Body of pancreas (tissue), 4 donors: Measurements from ENCODE around the gene CCDC83. TPM values are rescaled to one million over a fixed set of nuclear protein-coding genes. Genes with fewer than 3 reads are reported as not detected.
"Not testable (repeated sequence)": the region's sequence is repeated elsewhere in the genome, so short reads cannot be mapped to it uniquely, and the experiment has no call there.

Experiments
- ATAC-seq: fragments of 150-250 bp; one replicate; pipeline ENCODE4 v1.9.1; 2016
- DNase-seq, 4 donors: peaks; one replicate each; pipeline ENCODE4 v3.0.0-alpha.2; 2019
- H3K27ac ChIP-seq, 4 donors: fragments of 200-600 bp; sonication (generic); 1 replicate in 3 of 4; 2 replicates in 1 of 4; pipeline versions ENCODE4 v1.5.1 to v1.6.1; 2016 to 2019; ENCODE audit warnings: mild to moderate bottlenecking in 1 of 4, mixed read lengths in 1 of 4, moderate library complexity in 1 of 4
- H3K27me3 ChIP-seq, 2 donors: fragments of 200-600 bp; sonication (generic); one replicate each; pipeline ENCODE4 v1.6.0; 2016; ENCODE audit warnings: mild to moderate bottlenecking in 1 of 2
- H3K36me3 ChIP-seq, 2 donors: fragments of 200-600 bp; sonication (generic); replicated peaks in 1 of 2; 2 replicates each; pipeline ENCODE4 v1.5.1; 2016; ENCODE audit warnings: low read depth in 2 of 2; ENCODE audit not compliant: insufficient read depth in 1 of 2
- H3K4me1 ChIP-seq: fragments of 200-600 bp; sonication (generic); one replicate; pipeline ENCODE4 v1.6.0; 2016
- H3K4me3 ChIP-seq, 2 donors: fragments of 200-600 bp; sonication (generic); 1 replicate in 1 of 2; 2 replicates in 1 of 2; pipeline ENCODE4 v1.5.1; 2016 to 2019
- H3K9me3 ChIP-seq, 3 donors: fragments of 200-600 bp; sonication (generic); 1 replicate in 2 of 3; 2 replicates in 1 of 3; pipeline ENCODE4 v1.5.1; 2016
- POLR2A ChIP-seq, 3 donors: fragments of 450-650 bp; IDR thresholded peaks; one replicate each; pipeline ENCODE4 v1.6.1; 2016; ENCODE audit warnings: antibody characterized with exemption in 3 of 3, mild to moderate bottlenecking in 2 of 3
- WGBS, 2 donors: methylation state at CpG; one replicate each; pipeline ENCODE4 v1.1.5; 2017; 5-methylcytosine and 5-hydroxymethylcytosine counted together
- intact Hi-C: fragments of 100-400 bp; cut with DNase I; formaldehyde crosslinking; loops from one replicate; pipeline ENCODE4 v1.15.1; 2023
- total RNA-seq, 2 donors: library from RNA; depleted of rRNA; stranded (reverse); fragments of >200 nt; gene quantifications; one replicate each; pipeline ENCODE4 v1.1.0, GENCODE V29; 2016
- TF ChIP-seq, protein P1 (sequence below), 7 experiments: fragments of 450-650 bp in 4 of 7; fragments of 200-600 bp in 3 of 7; sonication (generic) in 3 of 7; IDR thresholded peaks; one replicate each; pipeline ENCODE4 v1.5.1; 2016 to 2019; ENCODE audit warnings: antibody characterized with exemption in 7 of 7

The CCDC83 gene
- total RNA-seq, 2 donors from 2014 or later = not detected

DNA sequence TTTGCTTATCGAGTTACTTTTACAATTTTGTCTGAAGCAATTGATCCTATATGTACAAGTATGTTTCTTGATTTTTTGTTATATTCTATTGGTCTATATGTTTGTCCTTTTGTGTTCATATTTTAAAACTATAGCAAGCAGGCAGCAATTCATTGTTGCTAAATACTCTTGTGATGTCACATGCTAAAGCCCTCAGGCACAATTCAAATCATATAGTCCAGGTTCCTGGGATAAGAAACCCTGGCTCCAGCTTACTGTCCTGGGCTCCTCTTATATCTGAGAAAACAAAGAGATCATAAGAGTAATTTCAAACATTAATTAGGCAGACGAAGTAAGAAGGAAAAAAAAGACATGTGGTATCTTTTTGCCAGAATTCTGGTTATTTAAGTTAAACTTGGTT is 6.6 kb upstream of the CCDC83 start:
- intact Hi-C loops = no loop called here
- H3K4me1 ChIP-seq = peaks cover 13% of the 10 kb centered on the region
- no peaks in the 10 kb centered on the region for H3K27me3 ChIP-seq
- H3K27ac ChIP-seq = no peak overlapping the region
- no peak for TF ChIP-seq POLR2A (IDR thresholded peaks at IDR 0.05)
- TF ChIP-seq, protein P1, sequence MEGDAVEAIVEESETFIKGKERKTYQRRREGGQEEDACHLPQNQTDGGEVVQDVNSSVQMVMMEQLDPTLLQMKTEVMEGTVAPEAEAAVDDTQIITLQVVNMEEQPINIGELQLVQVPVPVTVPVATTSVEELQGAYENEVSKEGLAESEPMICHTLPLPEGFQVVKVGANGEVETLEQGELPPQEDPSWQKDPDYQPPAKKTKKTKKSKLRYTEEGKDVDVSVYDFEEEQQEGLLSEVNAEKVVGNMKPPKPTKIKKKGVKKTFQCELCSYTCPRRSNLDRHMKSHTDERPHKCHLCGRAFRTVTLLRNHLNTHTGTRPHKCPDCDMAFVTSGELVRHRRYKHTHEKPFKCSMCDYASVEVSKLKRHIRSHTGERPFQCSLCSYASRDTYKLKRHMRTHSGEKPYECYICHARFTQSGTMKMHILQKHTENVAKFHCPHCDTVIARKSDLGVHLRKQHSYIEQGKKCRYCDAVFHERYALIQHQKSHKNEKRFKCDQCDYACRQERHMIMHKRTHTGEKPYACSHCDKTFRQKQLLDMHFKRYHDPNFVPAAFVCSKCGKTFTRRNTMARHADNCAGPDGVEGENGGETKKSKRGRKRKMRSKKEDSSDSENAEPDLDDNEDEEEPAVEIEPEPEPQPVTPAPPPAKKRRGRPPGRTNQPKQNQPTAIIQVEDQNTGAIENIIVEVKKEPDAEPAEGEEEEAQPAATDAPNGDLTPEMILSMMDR (IDR thresholded peaks at IDR 0.05) = no peak
- no peak for DNase-seq
- H3K4me3 ChIP-seq = no peak overlapping the region
- 88 to 90% methylated on average over 2 of the region's 2 CpGs for WGBS, 2 donors
- ATAC-seq = no peak
- H3K9me3 ChIP-seq = no peaks in the 10 kb centered on the region
- no peaks in the 10 kb centered on the region for H3K36me3 ChIP-seq

DNA sequence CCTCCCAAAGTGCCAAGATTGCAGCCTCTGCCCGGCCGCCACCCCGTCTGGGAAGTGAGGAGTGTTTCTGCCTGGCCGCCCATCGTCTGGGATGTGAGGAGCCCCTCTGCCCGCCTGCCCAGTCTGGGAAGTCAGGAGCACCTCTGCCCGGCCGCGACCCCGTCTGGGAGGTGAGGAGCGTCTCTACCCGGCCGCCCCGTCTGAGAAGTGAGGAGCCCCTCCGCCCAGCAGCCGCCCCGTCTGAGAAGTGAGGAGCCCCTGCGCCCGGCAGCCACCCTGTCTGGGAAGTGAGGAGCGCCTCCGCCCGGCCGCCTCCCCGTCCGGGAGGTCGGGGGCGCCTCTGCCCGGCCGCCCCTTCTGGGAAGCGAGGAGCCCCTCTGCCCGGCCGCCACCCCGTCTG is 2.4 kb upstream of the CCDC83 start:
- H3K9me3 ChIP-seq, H3K27me3 ChIP-seq, intact Hi-C loops, H3K4me1 ChIP-seq, H3K4me3 ChIP-seq, ATAC-seq, H3K36me3 ChIP-seq, DNase-seq, H3K27ac ChIP-seq: not testable (repeated sequence)
- WGBS, 2 donors = 96 to 100% methylated on average over 4 to 33 of the region's 33 CpGs

DNA sequence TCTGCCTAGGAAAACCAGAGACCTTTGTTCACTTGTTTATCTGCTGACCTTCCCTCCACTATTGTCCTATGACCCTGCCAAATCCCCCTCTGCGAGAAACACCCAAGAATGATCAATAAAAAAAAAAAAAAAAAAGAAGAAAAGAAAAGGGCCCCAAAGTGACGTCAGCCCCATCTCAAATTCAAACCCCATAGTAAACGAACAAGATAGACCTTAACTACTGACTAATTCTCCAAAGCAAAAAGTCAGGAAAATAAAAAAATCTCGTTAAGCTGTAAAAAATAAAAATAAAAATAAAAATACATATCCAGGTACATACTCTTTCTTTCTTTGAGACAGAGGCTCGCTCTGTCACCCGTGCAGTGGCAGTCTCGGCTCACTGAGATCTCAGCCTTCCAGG is 1.6 kb upstream of the CCDC83 start:
- not testable (repeated sequence) for ATAC-seq

DNA sequence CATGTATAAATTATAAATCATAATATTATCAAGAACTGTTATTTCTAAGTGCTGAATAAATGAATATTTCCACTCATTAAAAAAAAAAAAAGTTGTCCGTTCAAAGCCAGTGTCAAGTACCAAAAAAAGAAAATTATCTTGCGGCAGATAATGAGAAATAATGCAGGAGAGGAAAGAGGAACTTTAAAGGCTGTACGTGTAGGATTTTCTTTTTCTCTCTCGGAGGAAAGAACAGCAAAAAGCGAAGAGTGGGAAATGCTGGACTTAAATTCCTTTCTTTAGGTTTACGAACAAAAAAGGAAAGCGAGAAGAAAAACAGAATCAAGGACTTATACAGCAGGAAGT is 999 bp upstream of the CCDC83 start:
- ATAC-seq = no peak
- TF ChIP-seq, protein P1 (IDR thresholded peaks at IDR 0.05) = no peak
- no peak for TF ChIP-seq POLR2A (IDR thresholded peaks at IDR 0.05)
- WGBS, 2 donors = 22 to 30% methylated on average over 7 of the region's 7 CpGs
- Histone ChIP-seq H3K27me3 (no peaks in the 10 kb centered on the region), H3K36me3 (no peaks in the 10 kb centered on the region), H3K4me1 (peaks cover 5% of the 10 kb centered on the region), H3K27ac (peak overlapping the region in 3 of 4 donors; percentile 85 to 89 (median 87)), H3K4me3 (peak overlapping the region; percentile 17 to 44), H3K9me3 (no peaks in the 10 kb centered on the region)
- intact Hi-C loops = no loop called here
- no peak for DNase-seq

More for the DNA sequence above, 1.6 kb upstream of the CCDC83 start:
- H3K27ac ChIP-seq, H3K36me3 ChIP-seq, H3K4me1 ChIP-seq, intact Hi-C loops, DNase-seq, H3K4me3 ChIP-seq, H3K9me3 ChIP-seq, H3K27me3 ChIP-seq: not testable (repeated sequence)
- WGBS, 2 donors = 94 to 96% methylated on average over 6 to 7 of the region's 7 CpGs

DNA sequence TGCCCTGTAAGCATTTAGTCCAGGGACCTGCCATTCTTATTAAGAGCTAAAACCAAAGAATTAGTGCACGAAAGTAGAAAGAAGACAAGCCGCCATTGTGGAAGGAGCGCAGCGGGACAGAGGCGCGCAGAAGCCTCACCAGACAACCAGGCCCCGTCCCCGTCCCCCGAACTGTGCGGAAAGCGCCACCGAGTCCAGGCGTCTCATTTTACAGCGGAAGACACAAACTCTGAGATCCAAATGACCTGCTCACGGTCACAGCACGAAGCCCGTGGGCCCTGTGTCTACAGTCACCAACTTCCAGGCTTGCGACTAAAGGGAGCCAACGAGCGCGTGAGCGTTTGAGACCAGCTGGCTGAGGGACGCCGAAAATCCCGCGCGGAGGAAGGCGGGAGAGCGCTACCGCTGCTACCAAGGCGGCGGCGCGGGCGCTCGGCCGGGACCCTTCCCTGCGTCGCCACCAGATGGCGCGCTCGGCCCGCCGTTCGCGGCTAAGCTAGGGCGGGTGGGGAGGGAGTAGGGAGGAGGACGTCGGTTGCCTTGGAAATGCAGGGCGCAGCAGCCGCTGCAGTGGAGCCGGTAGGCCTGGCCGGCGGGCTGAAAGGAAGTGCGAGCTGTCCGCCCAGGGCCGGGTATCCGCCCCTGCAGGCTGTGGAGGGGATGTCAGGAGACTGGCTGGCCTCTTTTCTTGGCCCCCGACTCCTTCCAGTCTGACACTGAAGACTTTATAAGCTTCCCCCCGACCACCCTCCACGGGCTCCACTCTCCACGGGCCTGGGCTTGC is 434 bp upstream of the CCDC83 start:
- Histone ChIP-seq H3K27ac (peak overlapping the region; percentile 70 to 89 (median 86)), H3K36me3 (no peaks in the 10 kb centered on the region), H3K4me1 (peaks cover 5% of the 10 kb centered on the region), H3K9me3 (no peaks in the 10 kb centered on the region), H3K27me3 (no peaks in the 10 kb centered on the region), H3K4me3 (peak overlapping the region; percentile 17 to 44)
- intact Hi-C loops = no loop called here
- ATAC-seq (peak; percentile 98), DNase-seq (peak; percentile 91 to 94 (median 92))
- WGBS, 2 donors = 0 to 1% methylated on average over 38 to 62 of the region's 62 CpGs
- TF ChIP-seq POLR2A (IDR thresholded peaks at IDR 0.05) = peak in 2 of 3 donors; percentile 74 to 86
- TF ChIP-seq, protein P1 (IDR thresholded peaks at IDR 0.05) = peak; percentile 79 to 99 (median 96)

DNA sequence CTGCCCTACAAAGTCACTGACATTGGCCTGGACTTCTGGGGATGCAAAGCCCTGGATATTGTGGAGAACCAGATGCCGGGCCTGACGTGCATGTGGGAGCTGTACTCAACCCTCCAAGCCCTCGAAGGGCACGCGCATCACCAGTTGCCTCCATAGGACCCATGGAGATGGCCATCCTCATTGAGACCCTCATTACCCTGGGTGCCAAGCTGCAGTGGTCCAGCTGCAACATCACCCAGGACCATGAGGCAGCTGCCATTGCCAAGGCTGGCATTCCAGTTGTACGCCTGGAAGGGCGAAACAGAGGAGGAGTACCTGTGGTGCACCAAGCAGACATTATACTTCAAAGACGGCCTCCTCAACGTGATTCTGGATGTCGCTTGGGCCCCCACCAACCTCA is 1.9 kb downstream of the CCDC83 start:
- Histone ChIP-seq H3K27ac (no peak overlapping the region), H3K9me3 (no peaks in the 10 kb centered on the region), H3K4me1 (peaks cover 5% of the 10 kb centered on the region), H3K36me3 (no peaks in the 10 kb centered on the region), H3K4me3 (no peak overlapping the region), H3K27me3 (no peaks in the 10 kb centered on the region)
- intact Hi-C loops = no loop called here
- WGBS, 2 donors = 85 to 92% methylated on average over 9 to 10 of the region's 10 CpGs
- ATAC-seq (no peak), DNase-seq (no peak)
- TF ChIP-seq POLR2A (IDR thresholded peaks at IDR 0.05) = no peak
- TF ChIP-seq, protein P1 (IDR thresholded peaks at IDR 0.05) = no peak

DNA sequence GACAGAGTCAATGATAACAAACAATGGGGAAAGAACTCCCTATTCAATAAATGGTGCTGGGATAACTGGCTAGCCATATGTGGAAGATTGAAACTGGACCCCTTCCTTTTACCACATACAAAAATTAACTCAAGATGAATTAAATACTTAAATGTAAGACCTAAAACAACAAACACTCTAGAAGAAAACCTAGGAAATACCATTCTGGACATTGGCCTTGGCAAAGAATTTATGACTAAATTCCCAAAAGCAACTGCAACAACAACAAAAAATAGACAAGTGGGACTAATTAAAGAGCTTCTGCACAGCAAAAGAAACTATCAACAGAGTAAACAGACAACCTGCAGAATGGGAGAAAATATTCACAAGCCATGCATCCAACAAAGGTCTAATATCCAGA is 4.4 kb downstream of the CCDC83 start:
- ATAC-seq, H3K4me1 ChIP-seq, H3K27me3 ChIP-seq, DNase-seq, H3K4me3 ChIP-seq, H3K9me3 ChIP-seq, intact Hi-C loops, H3K27ac ChIP-seq, H3K36me3 ChIP-seq: not testable (repeated sequence)
